ACC112 (cell line): ENCODE results near the gene PYY.

ENCODE experiments used
- H2AFZ ChIP-seq: fragments of 200-600 bp; sonication (generic); one replicate; pipeline ENCODE4 v1.6.0; 2017; ENCODE audit warnings: antibody characterized with exemption, low read length; ENCODE audit not compliant: unreplicated experiment
- H3K27ac ChIP-seq: fragments of 200-600 bp; sonication (generic); 2 replicates; pipeline ENCODE4 v1.5.1; 2014; ENCODE audit warnings: low read depth, mild to moderate bottlenecking, antibody characterized with exemption, low read length, moderate library complexity
- H3K27me3 ChIP-seq: fragments of 200-600 bp; sonication (generic); 2 replicates; pipeline ENCODE4 v1.6.1; 2014; ENCODE audit warnings: mild to moderate bottlenecking, antibody characterized with exemption, low read length, moderate library complexity, mixed read lengths; ENCODE audit not compliant: insufficient read depth
- H3K36me3 ChIP-seq: fragments of 200-600 bp; sonication (generic); 2 replicates; pipeline ENCODE4 v1.6.1; 2016; ENCODE audit warnings: mild to moderate bottlenecking, antibody characterized with exemption, low read length, moderate library complexity, mixed read lengths; ENCODE audit not compliant: insufficient read depth
- H3K4me1 ChIP-seq: fragments of 200-600 bp; sonication (generic); one replicate; pipeline ENCODE4 v1.6.1; 2016; ENCODE audit warnings: low read length, mixed read lengths; ENCODE audit not compliant: insufficient read depth, unreplicated experiment, control insufficient read depth
- H3K4me3 ChIP-seq: fragments of 200-600 bp; sonication (generic); 2 replicates; pipeline ENCODE4 v1.5.1; 2014; ENCODE audit warnings: mild to moderate bottlenecking, low read depth, low read length
- H3K79me2 ChIP-seq: fragments of 200-600 bp; sonication (generic); one replicate; pipeline ENCODE4 v1.6.0; 2016; ENCODE audit warnings: low read length; ENCODE audit not compliant: control insufficient read depth, unreplicated experiment, insufficient read depth

Gene PYY

GRCh38 chr17:43992641-43993040 is 38.9 kb upstream of the PYY start:
- Histone ChIP-seq H3K36me3 (no peaks in the 10 kb centered on the region), H3K4me3 (no peak overlapping the region), H3K27me3 (no peaks in the 10 kb centered on the region), H3K27ac (no peak overlapping the region), H3K4me1 (peaks cover 3% of the 10 kb centered on the region), H3K79me2 (no peaks in the 10 kb centered on the region), H2AFZ (no peak overlapping the region)

GRCh38 chr17:43988301-43988700 is 34.6 kb upstream of the PYY start:
- Histone ChIP-seq H3K4me3 (no peak overlapping the region), H3K27me3 (peaks cover 11% of the 10 kb centered on the region), H3K4me1 (no peaks in the 10 kb centered on the region), H3K27ac (no peak overlapping the region), H2AFZ (no peak overlapping the region), H3K79me2 (no peaks in the 10 kb centered on the region), H3K36me3 (no peaks in the 10 kb centered on the region)

- peaks cover 21% of the 10 kb centered on the region for H3K27me3 ChIP-seq
- H3K27ac ChIP-seq, result no peak overlapping the region
- H2AFZ ChIP-seq, result no peak overlapping the region
- H3K79me2 ChIP-seq, result no peaks in the 10 kb centered on the region
- H3K4me3 ChIP-seq, result no peak overlapping the region
- H3K36me3 ChIP-seq, result no peaks in the 10 kb centered on the region
- no peaks in the 10 kb centered on the region for H3K4me1 ChIP-seq
These were observed 33.6 kb upstream of the PYY start for GRCh38 chr17:43987131-43988021.

GRCh38 chr17:43986225-43986981 is 32.7 kb upstream of the PYY start:
- no peak overlapping the region for H3K4me3 ChIP-seq
- H3K4me1 ChIP-seq, result no peaks in the 10 kb centered on the region
- no peaks in the 10 kb centered on the region for H3K79me2 ChIP-seq
- H2AFZ ChIP-seq, result no peak overlapping the region
- H3K27me3 ChIP-seq, result peaks cover 25% of the 10 kb centered on the region
- H3K27ac ChIP-seq, result no peak overlapping the region
- no peaks in the 10 kb centered on the region for H3K36me3 ChIP-seq

GRCh38 chr17:43984521-43984920 is 30.8 kb upstream of the PYY start:
- no peaks in the 10 kb centered on the region for H3K4me1 ChIP-seq
- H2AFZ ChIP-seq, result no peak overlapping the region
- H3K4me3 ChIP-seq, result peak overlapping the region; percentile 74; the same call in 1 of the 2 replicates
- peaks cover 32% of the 10 kb centered on the region for H3K27me3 ChIP-seq
- no peak overlapping the region for H3K27ac ChIP-seq
- no peaks in the 10 kb centered on the region for H3K79me2 ChIP-seq
- H3K36me3 ChIP-seq, result no peaks in the 10 kb centered on the region

- Histone ChIP-seq H3K4me3 (peak overlapping the region; percentile 74), H2AFZ (peak overlapping the region; percentile 84), H3K4me1 (no peaks in the 10 kb centered on the region), H3K36me3 (no peaks in the 10 kb centered on the region), H3K27ac (no peak overlapping the region), H3K27me3 (peaks cover 38% of the 10 kb centered on the region), H3K79me2 (no peaks in the 10 kb centered on the region)
These were observed 30.0 kb upstream of the PYY start for GRCh38 chr17:43983515-43984411.

GRCh38 chr17:43983196-43983514 is 29.4 kb upstream of the PYY start:
- Histone ChIP-seq H3K27ac (no peak overlapping the region), H3K79me2 (no peaks in the 10 kb centered on the region), H3K4me3 (peak overlapping the region; percentile 74; the same call in 1 of the 2 replicates), H3K4me1 (no peaks in the 10 kb centered on the region), H2AFZ (no peak overlapping the region), H3K36me3 (no peaks in the 10 kb centered on the region), H3K27me3 (peaks cover 45% of the 10 kb centered on the region)

- no peaks in the 10 kb centered on the region for H3K4me1 ChIP-seq
- H3K79me2 ChIP-seq, result no peaks in the 10 kb centered on the region
- no peak overlapping the region for H3K4me3 ChIP-seq
- no peaks in the 10 kb centered on the region for H3K36me3 ChIP-seq
- H3K27ac ChIP-seq, result no peak overlapping the region
- H3K27me3 ChIP-seq, result peaks cover 54% of the 10 kb centered on the region
- no peak overlapping the region for H2AFZ ChIP-seq
These were observed 28.4 kb upstream of the PYY start for GRCh38 chr17:43982171-43982570.

- Histone ChIP-seq H2AFZ (no peak overlapping the region), H3K79me2 (no peaks in the 10 kb centered on the region), H3K27ac (no peak overlapping the region), H3K27me3 (peaks cover 60% of the 10 kb centered on the region), H3K36me3 (no peaks in the 10 kb centered on the region), H3K4me1 (no peaks in the 10 kb centered on the region), H3K4me3 (no peak overlapping the region)
These were observed 25.9 kb upstream of the PYY start for GRCh38 chr17:43979671-43980070.

GRCh38 chr17:43979011-43979410 is 25.3 kb upstream of the PYY start:
- no peaks in the 10 kb centered on the region for H3K36me3 ChIP-seq
- H3K4me1 ChIP-seq, result no peaks in the 10 kb centered on the region
- no peak overlapping the region for H2AFZ ChIP-seq
- no peak overlapping the region for H3K27ac ChIP-seq
- H3K79me2 ChIP-seq, result no peaks in the 10 kb centered on the region
- H3K4me3 ChIP-seq, result no peak overlapping the region
- peaks cover 63% of the 10 kb centered on the region for H3K27me3 ChIP-seq
